Measurements from ENCODE around the gene MTR.
"Not testable (repeated sequence)": the region's sequence is repeated elsewhere in the genome, so short reads cannot be mapped to it uniquely, and the experiment has no call there.

The MTR gene

DNA sequence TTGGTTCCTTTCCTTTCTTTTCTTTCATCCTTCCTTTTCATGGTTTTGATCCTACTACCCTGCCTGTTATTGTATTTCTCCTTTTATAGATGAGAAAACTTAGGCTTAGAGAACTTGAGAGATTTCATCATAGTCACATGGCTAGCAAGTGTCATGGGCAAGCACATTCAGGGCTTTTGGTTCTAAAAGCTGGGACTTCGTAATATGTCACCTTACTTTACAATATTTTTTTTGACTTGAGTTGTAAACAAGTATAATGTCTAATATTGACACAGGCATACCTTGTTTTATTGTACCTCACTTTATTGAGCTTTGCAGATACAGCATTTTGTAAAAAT, 70.7 kb downstream of the MTR start:
- no peak for DNase-seq

DNA sequence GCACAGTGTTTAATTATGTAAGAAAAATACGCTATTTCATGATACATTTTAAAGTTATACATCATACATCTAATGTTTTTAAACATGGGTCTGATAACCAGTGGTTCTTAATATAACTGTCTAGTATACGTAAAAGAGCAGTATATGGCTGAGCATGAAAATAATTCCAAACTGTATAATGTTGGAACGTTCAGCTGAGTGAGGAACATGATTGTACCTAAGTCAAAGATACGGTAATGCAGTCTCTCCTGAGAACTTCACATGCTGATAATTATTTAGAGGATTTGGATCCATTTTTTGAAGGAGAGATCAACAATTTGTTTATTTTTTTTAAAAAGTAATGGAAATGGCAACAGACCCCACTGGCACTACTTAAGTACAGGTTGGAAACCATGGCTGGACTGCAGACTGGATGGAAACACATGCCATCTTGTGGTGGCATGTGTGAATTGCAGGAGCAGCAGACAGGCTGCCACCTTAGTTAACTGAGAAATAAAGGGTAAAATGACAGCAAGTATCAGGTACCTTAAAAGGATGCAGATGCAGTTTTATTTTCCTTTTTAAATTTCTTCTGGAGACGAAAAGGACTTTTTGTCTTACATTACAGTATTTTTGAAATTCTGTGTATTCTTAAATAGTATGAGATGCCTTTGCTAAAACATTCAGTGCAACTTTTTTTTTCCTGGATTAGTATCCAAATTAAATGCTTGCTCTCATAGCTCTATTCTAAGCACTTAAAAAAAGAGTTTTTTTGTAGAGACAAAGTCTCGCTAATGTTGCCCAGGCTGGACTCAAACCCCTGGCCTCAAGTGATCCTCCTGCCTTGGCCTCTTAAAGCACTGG, 73.8 kb downstream of the MTR start:
- DNase-seq, result peak; percentile 56

DNA sequence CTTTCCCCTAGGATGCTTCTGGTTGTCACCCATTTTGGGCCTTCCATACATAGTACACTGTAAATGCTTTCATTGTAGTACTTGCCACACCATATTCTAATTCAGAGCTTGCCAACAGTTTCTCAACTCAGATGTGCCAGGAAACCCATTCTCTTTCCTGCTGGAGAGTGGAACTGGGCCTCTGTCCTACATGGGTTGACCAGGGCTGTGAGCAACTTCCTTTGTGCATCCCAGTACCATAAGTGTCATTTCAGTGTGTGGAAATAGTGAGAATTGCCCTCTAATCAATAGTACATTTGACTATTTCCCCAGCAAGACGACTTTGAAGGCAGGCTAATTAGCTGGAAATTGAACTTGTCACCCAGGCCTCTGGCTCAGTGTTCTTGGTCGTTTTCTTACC, 74.8 kb downstream of the MTR start:
- DNase-seq, result no peak

DNA sequence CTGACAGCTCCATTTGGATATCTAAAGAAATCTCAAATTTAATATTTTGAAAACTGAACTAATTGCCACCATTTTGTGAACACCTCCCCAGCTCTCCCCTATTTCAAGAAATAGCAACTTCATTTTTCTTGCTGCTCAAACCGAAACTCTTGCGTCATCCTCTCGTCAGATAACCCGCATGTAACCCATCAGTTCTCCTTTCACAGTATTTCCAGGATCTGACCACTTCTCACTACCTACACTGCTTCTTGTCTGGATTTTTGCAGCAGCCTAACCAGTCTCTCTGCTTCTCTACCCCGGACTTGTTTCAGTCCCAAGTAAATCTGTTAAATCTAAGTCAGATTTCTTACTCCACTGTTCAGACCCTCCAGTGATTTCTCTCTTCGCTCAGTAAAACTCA, 75.6 kb downstream of the MTR start:
- DNase-seq, result no peak

DNA sequence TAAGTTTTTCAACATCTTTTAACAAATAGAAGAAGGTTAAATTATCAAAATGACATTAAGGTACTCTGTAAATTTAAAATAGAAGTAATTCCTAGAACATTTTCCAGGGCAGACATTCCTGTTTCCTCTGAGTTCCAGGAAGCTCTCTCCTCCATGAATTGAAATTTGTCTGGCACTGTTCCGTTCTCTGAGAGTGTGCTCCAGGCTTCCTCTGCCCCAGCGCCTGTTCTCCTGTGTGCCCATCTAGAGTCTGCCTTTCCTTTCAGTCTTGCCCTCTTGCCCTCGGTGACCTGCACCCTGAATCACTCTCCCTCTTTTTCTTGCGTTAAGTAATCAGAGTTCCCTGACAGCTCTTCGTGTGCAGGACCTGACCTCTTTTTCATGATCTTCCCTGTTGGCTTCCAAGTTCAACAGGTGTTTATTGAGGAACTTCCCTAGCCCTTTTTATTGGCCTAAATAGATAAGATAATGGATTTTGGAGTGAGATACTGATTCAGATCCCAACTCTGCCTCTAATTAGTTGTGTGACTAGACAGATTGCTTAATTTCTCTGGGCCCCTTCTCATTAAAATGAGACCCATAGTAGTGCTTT, 77.1 kb downstream of the MTR start:
- no peak for DNase-seq

DNA sequence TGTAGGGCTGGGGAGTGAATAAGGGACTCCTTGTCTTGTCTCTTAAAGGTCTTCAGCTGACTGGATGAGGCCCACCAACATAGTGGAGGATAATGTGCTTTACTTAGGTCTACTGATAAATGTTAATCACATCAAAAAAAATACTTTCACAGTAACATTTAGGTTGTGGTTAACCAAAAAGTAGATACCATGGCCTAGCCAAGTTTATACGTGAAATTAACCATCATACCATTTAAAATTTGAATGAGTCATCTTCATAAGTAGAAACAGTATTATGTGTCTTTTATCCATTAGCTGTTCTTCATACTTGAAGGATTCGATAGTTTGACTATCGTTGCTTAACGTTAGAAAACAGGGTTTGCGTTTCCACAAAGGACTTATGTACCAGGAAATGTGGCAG, 80.9 kb downstream of the MTR start:
- DNase-seq, result no peak

DNA sequence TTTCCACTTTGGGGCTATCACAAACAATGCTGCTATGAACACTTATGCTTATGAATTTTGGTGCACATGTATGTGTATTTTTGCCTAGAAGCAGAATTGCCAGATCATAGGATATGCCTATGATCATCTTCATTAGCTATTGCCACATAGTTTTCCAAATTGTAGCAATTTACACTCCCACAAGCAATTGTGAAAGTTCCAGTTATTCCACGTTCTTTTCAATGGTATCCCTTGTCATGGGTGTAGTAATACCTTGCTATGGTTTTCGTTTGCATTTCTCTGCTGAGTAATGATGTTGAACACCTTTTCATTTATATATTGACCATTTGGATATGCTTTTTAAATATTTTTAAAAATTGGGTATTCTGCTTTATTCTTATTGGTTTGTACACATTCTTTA, 82.6 kb downstream of the MTR start:
- DNase-seq, result no peak

DNA sequence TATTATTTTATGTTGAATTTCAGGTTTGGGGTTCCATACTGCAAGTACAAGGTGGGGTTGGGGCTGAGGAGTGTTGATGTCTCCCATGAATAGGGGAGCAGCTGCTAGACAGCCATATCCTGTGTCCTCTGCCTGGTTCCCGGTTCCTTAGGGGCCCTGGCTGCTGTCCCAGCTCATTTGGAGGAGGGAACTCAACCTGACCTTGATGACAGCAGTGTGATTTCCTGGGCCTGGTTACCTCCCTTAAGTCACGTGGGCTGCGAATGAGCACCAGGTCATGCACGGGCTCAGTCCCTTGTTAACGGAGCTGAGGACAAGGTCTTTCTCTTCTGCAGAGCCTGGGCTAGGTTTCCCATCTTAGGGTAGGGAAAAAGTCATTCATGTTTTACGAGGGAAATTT, 85.1 kb downstream of the MTR start:
- no peak for DNase-seq

DNA sequence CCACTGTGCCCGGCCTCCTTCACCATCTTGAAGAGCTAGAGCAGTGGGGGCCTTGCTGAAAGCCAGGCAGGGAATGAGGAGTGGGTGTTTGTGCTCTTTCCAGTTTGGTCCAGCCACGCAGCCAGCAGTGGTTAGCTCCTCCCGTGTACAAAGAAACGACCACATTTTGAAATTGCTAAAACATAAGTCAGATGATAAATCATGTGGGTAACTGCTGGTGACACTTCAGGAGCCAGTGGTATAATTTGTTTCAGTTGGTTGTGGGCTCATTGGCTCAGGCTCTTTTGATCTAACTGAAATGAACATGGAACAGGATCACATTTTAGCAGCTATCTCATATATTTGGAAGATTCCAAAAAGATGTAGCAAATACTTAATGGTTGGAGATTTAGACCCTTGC, 87.6 kb downstream of the MTR start:
- no peak for DNase-seq

DNA sequence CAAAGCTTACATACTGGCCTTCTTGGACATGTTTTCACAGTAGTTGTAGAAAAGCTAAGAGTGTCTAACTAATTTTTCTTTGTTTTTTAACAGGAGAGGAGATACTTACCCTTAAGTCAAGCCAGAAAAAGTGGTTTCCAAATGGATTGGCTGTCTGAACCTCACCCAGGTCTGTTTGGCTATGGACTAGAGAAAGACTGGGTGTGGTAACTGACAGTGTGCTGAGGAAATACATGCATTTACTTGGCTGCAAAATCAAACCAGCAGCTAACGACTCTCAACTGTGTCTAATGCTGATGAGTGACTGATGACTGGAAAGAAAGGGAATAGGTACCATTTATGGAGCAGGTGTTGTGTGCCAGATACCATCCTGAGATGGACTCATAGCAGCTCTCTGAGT, 91.1 kb downstream of the MTR start:
- DNase-seq, result no peak

DNA sequence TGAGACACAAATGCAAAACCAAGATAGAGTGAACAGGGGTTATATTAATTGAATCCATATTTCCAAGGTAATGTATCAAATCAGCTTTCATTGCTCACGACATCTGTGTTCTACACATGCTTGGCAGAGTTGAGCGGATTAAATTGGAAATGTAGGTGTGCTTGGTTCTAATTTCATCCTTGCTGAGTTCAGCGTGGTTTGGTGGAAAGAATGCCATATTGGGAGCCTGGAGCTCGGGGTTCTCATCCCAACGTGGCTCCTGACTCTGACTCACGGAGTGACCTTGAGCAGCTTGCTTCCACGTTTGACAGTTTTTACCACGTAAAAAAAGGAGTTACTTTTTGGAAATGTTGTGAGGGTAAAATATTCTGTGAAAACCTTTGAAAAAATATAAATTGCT, 92.0 kb downstream of the MTR start:
- no peak for DNase-seq

DNA sequence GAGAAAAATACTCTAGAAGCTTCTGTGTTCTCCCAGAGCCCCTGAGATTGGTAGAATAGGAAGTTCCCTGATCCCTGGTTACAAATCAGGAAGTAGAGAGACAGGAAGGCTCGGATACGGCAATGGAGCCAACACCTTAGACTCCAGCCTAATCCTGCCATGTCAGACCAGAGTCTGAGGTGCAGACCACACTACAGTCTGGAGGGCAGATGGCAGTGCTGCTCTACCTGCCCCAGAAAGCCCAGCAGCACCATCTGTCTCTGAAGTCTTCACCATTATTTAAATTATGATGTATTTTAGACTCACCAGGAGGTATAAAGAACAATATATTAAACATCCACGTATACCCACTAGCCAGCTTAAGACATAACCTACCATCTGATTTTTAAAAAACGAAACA, 93.0 kb downstream of the MTR start:
- no peak for DNase-seq

DNA sequence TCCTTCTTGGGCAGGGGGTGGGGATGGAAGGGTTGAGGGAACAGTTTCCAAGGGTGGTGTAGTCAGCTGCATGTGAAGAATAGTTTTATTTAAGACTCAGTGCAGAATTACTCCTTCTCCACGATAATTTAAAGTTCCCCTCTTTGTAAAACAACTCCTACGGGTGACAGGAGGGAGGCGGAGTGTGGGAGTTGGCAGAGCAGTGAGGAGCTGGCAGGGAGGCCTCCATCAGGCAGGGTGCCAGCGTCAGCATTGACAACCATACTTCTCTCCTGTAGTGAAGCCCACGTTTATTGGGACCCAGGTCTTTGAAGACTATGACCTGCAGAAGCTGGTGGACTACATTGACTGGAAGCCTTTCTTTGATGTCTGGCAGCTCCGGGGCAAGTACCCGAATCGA, 93.8 kb downstream of the MTR start:
- DNase-seq, result no peak

DNA sequence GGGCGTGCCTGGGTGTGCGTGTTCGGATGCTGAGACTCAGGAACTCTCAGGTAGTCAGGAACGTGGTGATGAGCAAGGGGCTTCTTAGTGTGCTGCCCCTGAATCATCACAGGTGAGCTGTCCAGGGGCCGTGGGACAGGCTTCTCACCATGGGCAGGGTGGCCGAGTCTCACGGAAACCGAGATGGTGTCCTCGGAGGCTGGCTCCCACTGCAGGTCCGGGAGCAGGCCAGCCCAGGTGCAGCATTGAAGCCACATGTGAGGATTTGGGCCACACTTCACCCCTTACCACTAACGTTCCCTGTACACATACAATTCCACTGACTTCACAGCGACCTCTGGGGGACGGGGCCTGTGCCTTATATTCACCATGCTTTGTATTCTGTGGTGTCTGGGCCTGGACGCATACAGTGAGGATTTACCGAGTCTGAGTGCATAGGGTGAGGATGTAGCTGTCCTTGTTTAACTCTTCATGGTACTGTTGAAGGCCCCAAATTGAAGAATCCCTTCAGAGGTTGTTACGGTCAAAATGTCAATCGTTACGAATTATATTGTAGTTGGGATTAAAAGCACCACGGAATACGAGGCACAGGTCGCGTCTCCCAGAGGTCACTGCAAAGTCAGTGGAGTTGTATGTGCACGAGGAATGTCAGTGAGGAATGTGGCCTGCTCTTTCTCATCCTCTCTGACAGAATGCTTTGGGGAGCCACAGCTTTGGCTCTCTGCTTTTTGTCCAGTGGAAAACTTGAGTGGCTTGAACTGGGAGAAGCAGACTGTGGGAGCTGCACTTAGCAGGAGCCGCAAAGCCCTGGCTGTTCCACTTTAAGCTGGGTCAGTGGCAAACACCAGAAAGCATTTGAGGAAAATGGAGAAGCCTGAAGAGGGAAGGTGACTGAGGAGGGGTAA, 95.3 kb downstream of the MTR start:
- no peak for DNase-seq

DNA sequence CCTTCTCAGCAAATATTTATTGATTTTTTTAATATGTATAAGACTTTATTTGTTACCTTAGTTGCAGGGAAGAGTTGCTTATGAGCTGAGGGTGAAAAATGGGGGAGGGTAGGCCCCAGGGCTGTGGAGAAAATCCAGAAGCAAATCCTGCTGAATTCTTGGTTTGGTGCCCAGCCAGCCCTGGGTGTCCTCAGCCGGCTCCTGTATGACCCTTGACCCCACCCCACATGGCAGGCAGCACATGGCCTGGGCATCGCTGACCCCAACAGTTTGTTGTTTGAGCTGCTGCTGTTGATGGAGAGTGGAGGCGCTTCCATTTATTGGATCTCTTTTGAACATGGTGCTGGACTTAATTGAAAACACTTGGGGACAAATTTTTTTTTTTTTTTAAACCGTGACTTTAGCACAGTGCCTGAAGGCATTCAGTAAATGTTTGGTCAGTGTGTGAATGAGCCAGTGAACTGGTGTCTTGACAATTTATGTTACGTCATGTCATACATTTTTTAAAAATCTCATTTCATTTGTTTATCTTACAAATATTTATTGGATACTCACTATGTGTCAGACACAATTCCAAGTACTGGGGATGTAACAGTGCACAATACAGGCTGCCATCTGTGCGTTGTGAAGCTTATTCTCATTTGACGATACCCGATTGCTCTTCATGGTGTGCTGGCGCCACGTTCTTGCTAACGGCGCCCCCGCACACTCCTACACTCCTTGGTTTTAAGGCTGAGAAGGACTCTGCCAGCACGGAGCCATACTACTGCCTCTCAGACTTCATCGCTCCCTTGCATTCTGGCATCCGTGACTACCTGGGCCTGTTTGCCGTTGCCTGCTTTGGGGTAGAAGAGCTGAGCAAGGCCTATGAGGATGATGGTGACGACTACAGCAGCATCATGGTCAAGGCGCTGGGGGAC, 98.8 kb downstream of the MTR start:
- no peak for DNase-seq

DNA sequence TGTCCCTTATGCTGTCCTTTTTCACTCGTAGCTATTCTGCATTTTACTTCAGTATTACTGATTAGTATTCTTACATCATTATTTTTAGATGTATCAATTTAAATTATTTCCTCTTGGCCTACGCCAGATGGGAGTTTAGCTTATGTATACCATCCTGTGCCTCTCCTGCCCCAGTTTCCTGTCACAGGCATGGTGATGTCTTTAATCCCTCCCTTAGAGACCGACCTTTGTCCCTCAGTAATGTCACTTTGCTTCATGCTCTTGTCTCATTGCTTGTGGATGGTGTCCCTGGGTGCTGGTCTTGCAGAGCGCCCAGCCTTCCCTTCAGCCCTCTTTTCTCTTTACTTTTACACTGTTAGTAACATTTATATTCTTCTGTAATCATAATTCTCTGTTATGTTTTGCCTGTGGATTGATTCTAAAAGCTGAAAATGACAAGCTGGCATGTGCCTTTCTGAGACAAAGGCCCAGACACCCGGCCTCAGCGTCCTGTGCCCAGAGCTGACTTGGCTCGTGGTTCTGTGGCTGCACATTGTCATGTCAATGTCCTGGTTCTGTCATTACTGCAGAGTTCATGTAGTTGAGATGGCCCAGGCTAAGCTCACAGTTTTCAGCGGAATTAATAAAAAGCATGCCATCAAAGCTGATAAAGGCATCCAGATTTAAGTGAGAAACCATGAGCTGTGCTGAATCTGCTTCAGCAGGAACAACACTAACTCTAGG, 100.7 kb downstream of the MTR start:
- DNase-seq, result no peak

DNA sequence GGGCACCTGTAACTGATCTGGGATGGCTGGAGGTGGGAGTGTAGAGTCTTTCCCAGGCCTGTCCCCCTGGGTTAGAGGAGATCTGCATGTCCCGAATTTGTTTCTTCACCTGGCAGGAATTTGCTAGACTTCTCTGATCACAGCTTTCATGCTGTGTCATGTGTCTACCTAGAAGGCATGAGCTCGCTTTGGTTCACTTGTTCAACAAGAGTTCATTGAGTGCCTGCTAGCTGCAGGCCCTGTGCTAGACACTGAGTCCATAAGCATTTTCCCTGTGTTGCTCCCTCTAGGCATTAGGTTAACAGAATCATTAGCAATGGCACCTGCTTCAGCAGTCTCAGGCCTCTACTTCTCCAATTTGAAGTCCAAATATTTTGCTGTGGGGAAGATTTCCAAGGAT, 101.6 kb downstream of the MTR start:
- no peak for DNase-seq

DNA sequence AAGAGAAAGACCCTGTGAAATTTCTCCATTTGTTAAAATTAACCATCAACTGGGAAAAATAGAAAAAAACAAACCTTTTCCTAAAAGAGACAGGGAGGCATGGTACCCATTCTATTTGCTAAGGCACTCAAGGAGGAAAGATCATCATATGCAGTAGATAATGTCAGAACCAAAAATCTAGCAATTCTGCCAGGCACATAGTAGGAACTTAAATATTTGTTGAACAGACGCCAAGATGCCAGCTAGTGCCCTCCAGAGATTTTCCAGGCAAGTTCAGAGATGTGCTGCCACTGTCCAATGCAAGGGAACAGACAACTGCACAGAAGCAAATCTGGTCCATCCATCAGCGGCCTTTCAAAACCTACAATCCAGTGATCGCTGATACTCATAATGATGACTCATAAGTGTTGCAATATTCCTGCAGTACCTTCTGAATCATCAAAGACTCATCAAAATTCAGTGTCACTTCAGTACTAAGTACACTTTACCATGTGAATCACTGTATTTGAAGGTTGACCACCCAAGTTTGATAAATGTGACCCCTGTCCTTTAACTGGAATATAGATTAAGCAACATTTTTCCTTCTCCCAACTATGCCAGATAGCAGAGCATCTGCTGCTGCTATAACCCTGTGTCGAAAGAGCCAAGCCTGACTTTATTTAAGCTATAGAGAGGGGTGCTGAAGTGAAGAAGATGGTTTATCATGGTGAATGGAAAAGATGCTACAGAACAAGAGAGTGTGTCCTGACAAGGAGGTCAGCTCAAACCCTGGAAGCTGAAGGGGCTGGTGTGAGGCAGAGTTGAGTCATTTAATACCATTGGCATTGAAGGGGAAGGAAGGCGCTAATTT, 110.0 kb downstream of the MTR start:
- no peak for DNase-seq

DNA sequence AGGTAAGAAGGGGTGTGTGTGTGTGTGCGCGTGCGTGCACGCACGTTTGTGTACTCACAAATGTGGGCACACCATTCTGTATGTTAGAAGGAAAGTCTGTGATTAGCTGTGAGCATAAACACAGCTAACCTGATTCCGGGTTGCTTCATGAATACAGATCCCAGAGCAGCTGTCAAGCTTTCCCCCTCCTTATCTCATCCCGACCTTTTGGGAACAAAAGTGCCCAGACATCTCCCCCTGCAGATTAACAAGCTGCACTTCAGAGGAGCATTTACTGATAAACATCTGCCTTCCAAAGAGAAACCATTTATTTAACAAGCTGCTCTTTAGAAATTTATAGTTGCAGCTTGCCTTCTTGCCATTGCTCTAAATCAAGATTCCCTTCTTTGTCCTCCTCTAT, 112.1 kb downstream of the MTR start:
- DNase-seq, result no peak

DNA sequence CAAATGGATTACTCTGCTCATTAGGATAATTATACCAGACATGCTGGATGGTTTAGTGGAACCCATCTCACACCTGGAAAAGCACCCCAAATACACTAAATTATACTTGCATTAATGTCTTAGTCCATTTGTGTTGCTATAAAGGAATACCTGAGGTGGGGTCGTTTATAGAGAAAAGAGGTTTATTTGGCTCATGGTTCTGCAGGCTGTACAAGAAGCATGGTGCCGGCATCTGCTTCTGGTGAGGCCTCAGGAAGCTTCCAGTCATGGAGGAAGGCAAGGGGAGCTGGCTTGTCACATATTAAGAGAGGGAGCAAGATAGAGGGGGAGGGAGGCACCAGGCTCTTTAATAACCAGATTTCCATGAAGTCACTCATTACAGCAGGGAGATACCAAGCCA, 113.6 kb downstream of the MTR start:
- no peak for DNase-seq

DNA sequence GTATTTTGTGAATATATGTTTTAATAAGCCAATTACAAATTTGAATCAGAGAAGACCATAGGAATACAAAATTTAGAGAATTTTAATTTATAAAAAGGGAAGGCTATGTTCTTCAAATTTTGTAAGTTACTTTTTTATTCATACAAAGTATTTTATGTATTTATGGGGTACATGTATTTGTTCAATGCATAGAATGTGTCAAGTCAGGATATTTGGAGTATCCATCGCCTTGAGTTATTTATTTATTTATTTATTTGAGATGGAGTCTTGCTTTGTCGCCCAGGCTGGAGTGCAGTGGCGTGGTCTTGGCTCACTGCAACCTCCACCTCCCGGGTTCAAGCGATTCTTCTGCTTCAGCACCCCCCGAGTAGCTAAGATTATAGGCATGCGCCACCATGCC, 116.0 kb downstream of the MTR start:
- not testable (repeated sequence) for DNase-seq

Data from CD4-positive, alpha-beta T cell treated with Interleukin-12 subunit alpha and Interleukin-12 subunit beta, for 1 hour (primary cell).